GM21825 (cell line): ENCODE measurements around the gene EMSY.
"Not testable (repeated sequence)": the region's sequence is repeated elsewhere in the genome, so short reads cannot be mapped to it uniquely, and the experiment has no call there.

Experiments
- ATAC-seq: cut with Tn5 transposase; IDR thresholded peaks from one replicate; pipeline ENCODE4 v1.9.1; 2021; ENCODE audit warnings: mild to moderate bottlenecking, moderate library complexity; ENCODE audit not compliant: unreplicated experiment

EMSY gene

GRCh38 chr11:76567261-76567660, 122.4 kb downstream of the EMSY start:
- ATAC-seq, result no peak

GRCh38 chr11:76568139-76568538, 123.3 kb downstream of the EMSY start:
- ATAC-seq, result no peak

GRCh38 chr11:76568621-76569020, 123.8 kb downstream of the EMSY start:
- no peak for ATAC-seq

DNA sequence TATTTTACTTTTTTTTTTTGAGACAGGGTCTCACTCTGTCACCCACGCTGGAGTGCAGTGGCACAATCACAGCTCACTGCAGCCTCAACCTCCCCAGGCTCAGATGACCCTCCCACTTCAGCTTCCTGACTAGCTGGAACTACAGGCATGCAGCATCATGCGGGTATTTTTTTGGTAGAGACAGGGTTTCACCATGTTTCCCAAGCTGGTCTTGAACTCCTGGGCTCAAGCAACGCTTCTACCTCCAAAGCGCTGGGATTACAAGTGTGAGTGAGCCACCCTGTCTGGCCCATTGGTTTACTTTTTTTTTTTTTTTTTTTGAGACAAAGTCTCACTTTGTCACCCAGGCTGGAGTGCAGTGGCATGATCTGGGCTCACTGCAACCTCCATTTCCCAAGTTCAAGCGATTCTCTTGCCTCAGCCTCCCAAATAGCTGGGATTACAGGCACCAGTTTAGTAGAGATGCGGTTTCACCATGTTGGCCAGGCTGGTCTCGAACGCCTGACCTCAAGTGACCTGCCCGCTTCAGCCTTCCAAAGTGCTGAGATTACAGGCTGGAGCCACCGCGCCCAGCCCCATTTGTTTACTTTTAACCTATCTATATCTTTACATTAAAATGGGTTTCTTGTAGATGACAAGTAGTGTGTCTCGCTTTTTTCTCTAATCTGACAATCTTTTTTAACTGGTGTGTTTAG, 127.5 kb downstream of the EMSY start:
- not testable (repeated sequence) for ATAC-seq

DNA sequence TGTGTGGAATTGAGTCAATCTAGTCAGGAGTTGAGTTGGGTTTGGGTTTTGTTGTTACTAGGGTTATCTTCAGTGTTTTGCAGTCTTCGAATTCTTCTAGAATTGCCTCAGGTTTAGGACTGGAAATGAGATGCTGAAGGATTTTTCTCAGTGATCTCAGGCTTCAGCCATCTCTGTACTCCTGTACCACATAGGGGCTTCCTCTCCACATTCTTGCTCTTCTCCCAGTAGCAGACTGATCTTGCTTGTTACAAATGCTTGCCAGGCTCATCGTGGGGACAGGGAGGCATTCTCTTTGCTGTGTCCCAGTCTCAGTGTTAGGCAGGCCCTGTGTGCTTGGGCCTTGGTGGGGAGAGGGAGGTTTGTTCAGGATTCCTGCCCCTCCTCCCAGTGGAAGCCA, 129.6 kb downstream of the EMSY start:
- ATAC-seq, result no peak

DNA sequence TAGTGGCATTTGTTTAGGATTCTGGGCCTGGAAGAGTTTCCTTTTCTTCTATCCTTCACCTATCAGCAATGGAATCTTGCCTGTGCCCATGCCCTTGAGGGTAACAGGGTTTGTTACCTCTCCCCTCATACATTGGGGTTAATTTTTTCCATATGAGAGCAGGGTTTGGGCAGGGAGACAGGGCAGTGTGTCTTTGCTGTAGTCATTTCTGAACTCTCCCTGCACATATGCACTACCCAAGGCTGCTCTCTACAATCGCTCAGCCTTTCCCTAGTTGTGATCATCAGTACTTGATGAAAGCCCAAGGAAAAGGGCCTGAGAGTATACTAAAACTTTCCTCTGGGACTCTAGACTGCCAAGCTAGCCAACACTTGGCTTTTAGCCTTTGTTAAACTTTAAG, 130.1 kb downstream of the EMSY start:
- ATAC-seq, result no peak

- no peak for ATAC-seq
Observed at GRCh38 chr11:76577226-76577920, 132.6 kb downstream of the EMSY start.

DNA sequence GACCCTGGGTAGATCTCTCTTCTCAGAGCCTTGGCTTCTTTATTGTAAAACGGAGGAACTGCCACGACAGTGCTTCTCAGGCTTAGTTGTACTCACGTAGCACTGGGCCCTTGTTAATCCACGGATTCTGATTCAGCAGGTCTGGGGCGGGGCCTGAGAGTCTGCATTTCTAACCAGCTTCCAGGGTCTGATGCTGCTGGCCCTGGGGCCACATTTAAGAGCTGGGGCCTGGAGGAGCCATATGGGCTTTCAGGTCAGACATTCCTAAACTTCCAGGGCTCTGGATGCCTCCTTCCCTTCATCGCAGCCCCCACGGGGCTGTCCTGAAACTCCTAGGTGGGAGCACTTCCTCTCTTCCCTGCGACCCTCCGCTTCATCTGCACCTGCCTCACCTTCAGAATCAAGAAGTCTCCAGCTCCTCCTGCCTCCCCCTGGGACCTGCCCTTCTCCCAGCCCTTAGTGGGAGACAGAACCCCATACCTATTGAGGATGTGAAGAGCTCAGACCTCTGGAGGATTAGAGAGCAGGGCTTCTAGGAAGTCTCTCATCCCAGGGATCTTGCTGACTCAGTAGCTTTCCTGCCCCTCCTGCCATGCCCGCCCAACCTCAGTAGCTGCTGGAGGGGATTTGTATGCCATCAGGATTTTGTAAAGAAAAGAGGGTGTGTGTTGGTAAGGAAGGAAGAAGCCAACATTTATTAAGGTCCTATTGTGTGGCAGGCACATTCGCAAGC, 133.3 kb downstream of the EMSY start:
- no peak for ATAC-seq

DNA sequence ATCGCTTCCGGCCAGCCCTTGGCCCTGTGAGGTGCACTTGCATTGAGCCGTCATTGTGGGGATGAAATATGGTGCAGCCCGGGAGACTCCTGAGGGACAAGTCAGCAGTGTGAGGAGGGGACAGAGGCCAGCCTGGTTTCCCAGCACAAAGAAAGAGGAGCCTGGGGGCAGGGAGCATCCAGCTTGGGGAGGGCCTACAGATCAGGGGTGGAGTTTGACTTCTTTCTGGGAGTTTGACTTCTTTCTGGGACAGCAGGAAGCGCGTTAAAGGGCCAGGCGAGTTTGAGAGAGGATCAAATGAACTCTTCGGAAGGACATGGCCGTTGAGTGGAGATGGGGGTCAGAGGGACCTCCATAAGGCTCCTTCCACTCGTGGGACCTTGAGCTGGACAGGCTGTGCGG, 133.8 kb downstream of the EMSY start:
- no peak for ATAC-seq

DNA sequence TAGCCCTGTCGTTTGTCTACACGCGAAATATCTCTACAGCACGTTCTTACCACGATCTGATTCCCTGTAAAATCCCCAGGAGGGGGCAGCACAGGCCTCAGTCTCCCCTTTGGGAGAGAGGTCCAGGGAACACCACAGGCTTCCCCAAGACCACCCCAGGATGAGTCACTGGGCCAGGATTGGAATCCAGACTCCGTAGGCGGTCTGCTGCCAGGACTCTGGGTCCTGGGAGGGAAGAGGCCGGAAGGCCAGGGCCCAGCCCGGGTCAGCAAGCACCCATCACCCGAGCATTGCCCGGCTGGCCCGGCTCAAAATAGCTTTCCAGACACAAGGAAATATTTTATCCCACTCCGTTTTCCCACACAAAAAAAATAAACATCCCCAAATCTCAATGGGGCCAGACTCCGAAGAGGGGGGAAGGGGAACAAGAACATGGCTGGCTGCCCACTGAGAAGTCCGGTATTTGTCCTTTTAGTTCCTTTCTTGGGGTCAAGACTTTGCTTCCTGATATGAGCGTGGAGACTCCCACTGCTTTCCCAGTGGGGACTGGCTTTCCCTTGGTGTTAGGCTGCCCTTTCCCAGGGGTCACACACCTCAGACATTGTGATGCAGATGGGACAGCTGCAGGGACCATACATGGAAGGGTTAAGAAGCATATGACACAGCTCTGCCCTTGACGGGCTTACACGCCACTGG, 134.4 kb downstream of the EMSY start:
- no peak for ATAC-seq

DNA sequence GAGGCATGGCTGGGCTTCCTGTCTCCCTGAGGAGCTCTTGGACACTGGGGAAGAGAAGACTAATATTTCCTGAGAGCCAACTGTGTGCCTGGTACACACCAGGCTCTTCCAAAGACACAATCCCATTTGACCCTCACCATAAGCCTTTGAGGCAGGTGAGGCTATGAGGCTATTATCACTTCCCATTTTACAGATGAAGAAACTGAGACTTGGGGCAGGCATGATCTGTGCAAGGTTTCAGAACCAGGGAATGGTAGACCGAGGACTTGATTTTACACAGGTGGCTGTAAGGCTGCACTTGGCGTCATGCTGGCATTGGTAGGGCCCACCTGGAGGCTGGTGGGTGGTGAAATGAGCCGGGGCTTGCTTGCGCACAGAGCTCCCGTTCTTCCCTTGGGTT, 134.9 kb downstream of the EMSY start:
- ATAC-seq, result no peak

GRCh38 chr11:76582471-76582870, 137.7 kb downstream of the EMSY start:
- ATAC-seq, result not testable (repeated sequence)

DNA sequence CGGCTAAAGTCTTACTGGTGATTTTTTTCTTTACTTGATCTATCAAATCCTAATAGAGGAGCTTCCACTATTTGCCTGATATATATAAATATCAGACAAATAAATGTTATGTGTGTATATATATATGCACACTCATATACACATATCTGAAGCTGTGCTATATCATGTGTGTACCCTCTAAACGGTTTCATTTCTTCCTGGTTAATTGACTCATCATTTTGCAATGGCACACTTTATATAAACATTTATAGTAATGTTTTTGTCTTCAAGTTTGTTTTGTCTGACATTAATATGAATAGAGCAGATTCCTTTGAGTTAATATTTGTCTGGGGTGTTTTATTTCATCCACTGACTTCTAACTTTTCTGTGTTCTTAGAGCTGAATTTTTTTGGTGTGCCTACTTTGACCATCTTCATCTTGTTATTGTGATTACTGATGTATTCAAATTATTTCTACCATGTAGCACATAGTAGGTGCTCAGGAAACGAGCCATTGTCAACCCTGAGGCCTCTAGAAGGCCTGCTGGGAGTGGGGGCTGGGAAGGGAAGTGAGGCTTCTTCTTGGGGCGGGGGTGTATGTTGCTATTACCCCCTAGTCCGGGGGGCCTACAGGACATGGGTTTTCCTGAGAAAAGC, 143.1 kb downstream of the EMSY start:
- ATAC-seq, result no peak

GRCh38 chr11:76588455-76589325, 143.9 kb downstream of the EMSY start:
- ATAC-seq, result no peak

GRCh38 chr11:76589477-76589876, 144.7 kb downstream of the EMSY start:
- no peak for ATAC-seq

GRCh38 chr11:76589964-76590950, 145.4 kb downstream of the EMSY start:
- no peak for ATAC-seq

- no peak for ATAC-seq
Observed at GRCh38 chr11:76591416-76591815, 146.6 kb downstream of the EMSY start.

GRCh38 chr11:76592025-76592914, 147.5 kb downstream of the EMSY start:
- no peak for ATAC-seq
